Skin epidermis (tissue), 12 donors: ENCODE measurements around the gene CACNB1.

Experiments used
- H3K27ac ChIP-seq, 21 experiments: fragments of 200-600 bp; sonication (generic) in 11 of 21; one replicate each; pipeline ENCODE4 v1.5.0; 2020; ENCODE audit warnings: mild to moderate bottlenecking in 3 of 21, inconsistent platforms in 2 of 21, moderate library complexity in 2 of 21
- H3K4me3 ChIP-seq, 7 experiments: fragments of 200-600 bp; sonication (generic) in 2 of 7; one replicate each; pipeline ENCODE4 v1.5.0; 2020; ENCODE audit warnings: inconsistent platforms in 2 of 7, mild to moderate bottlenecking in 2 of 7, moderate library complexity in 1 of 7

Gene CACNB1

GRCh38 chr17:39197380-39198185 is at the start of gene CACNB1:
TSS of gene CACNB1 (minus strand) at chr17:39197669. CDS start at chr17:39197495, 174 bp downstream.
- Histone ChIP-seq H3K27ac (peak within 1 kb of the TSS in 20 of 21 experiments; percentile 7 to 100 (median 80)), H3K4me3 (peak within 1 kb of the TSS; percentile 50 to 78 (median 69))

GRCh38 chr17:39246274-39246673 is 48.8 kb upstream of the CACNB1 start:
- Histone ChIP-seq H3K4me3 (no peak overlapping the region), H3K27ac (no peak overlapping the region)

- Histone ChIP-seq H3K27ac (peak overlapping the region in 1 of 21 experiments; percentile 17), H3K4me3 (no peak overlapping the region)
Measured at GRCh38 chr17:39244600-39245570, 47.4 kb upstream of the CACNB1 start.

GRCh38 chr17:39244016-39244599 is 46.6 kb upstream of the CACNB1 start:
- peak overlapping the region in 1 of 21 experiments; percentile 17 for H3K27ac ChIP-seq

GRCh38 chr17:39243155-39243554 is 45.7 kb upstream of the CACNB1 start:
- Histone ChIP-seq H3K4me3 (no peak overlapping the region), H3K27ac (no peak overlapping the region)

More at GRCh38 chr17:39244016-39244599, 46.6 kb upstream of the CACNB1 start:
- H3K4me3 ChIP-seq: no peak overlapping the region

- H3K27ac ChIP-seq: no peak overlapping the region
- H3K4me3 ChIP-seq: no peak overlapping the region
Measured at GRCh38 chr17:39240631-39241030, 43.2 kb upstream of the CACNB1 start.

GRCh38 chr17:39239640-39240314 is 42.3 kb upstream of the CACNB1 start:
- Histone ChIP-seq H3K4me3 (no peak overlapping the region), H3K27ac (no peak overlapping the region)

- Histone ChIP-seq H3K27ac (peak overlapping the region in 15 of 21 experiments; percentile 6 to 91 (median 69)), H3K4me3 (peak overlapping the region in 1 of 7 experiments; percentile 1)
Measured at GRCh38 chr17:39238311-39238972, 41.0 kb upstream of the CACNB1 start.

- peak overlapping the region in 11 of 21 experiments; percentile 31 to 91 (median 72) for H3K27ac ChIP-seq
- H3K4me3 ChIP-seq: no peak overlapping the region
Measured at GRCh38 chr17:39237586-39237985, 40.1 kb upstream of the CACNB1 start.

- peak overlapping the region in 3 of 21 experiments; percentile 46 to 89 (median 85) for H3K27ac ChIP-seq
- H3K4me3 ChIP-seq: no peak overlapping the region
Measured at GRCh38 chr17:39236981-39237441, 39.5 kb upstream of the CACNB1 start.

GRCh38 chr17:39236450-39236927 is 39.0 kb upstream of the CACNB1 start:
- no peak overlapping the region for H3K4me3 ChIP-seq
- H3K27ac ChIP-seq: peak overlapping the region in 3 of 21 experiments; percentile 5 to 46 (median 45)

- Histone ChIP-seq H3K27ac (peak overlapping the region in 2 of 21 experiments; percentile 5 to 45), H3K4me3 (no peak overlapping the region)
Measured at GRCh38 chr17:39235555-39236449, 38.3 kb upstream of the CACNB1 start.

- no peak overlapping the region for H3K4me3 ChIP-seq
- H3K27ac ChIP-seq: peak overlapping the region in 2 of 21 experiments; percentile 14 to 24
Measured at GRCh38 chr17:39231591-39232551, 34.4 kb upstream of the CACNB1 start.

- Histone ChIP-seq H3K27ac (peak overlapping the region in 2 of 21 experiments; percentile 14 to 37), H3K4me3 (no peak overlapping the region)
Measured at GRCh38 chr17:39231091-39231561, 33.7 kb upstream of the CACNB1 start.

- H3K4me3 ChIP-seq: no peak overlapping the region
Measured at GRCh38 chr17:39230361-39230760, 32.9 kb upstream of the CACNB1 start.

GRCh38 chr17:39229274-39229913 is 31.9 kb upstream of the CACNB1 start:
- Histone ChIP-seq H3K27ac (peak overlapping the region in 1 of 21 experiments; percentile 10), H3K4me3 (no peak overlapping the region)

More at GRCh38 chr17:39230361-39230760, 32.9 kb upstream of the CACNB1 start:
- no peak overlapping the region for H3K27ac ChIP-seq
